IPS-18c (cell line): ENCODE data around the gene IRF1.
"Not testable (repeated sequence)": the region's sequence is repeated elsewhere in the genome, so short reads cannot be mapped to it uniquely, and the experiment has no call there.

Experiments used
- H3K4me3 ChIP-seq: 2 replicates; pipeline ENCODE4 v1.7.0; 2013; ENCODE audit warnings: low read depth, mild to moderate bottlenecking, low read length, moderate library complexity; ENCODE audit not compliant: insufficient read depth
- H3K9me3 ChIP-seq: one replicate; pipeline ENCODE4 v1.6.1; 2013; ENCODE audit warnings: mild to moderate bottlenecking, low read length, moderate library complexity; ENCODE audit not compliant: control insufficient read depth, insufficient read depth

IRF1 gene

DNA sequence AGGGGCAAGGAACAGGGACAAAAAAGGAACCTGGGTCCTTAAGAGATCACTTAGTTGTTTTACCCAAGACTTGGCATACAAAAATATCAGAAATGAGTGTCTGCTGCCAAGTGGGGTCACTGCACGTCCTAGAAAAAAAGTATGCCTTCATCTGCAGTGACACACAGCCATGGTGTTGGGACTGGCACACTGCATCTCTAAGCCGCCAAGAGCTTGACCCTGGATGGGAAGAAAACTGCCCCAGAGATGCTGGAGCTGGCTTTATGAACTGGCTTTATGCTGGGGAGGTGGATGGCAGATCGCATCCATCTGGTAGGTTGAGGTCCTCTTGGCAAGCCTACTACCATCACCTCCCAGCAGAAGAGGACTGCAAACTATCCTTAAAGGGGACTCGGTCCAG, 51.7 kb downstream of the IRF1 start:
- no peak overlapping the region for H3K4me3 ChIP-seq
- no peaks in the 10 kb centered on the region for H3K9me3 ChIP-seq

DNA sequence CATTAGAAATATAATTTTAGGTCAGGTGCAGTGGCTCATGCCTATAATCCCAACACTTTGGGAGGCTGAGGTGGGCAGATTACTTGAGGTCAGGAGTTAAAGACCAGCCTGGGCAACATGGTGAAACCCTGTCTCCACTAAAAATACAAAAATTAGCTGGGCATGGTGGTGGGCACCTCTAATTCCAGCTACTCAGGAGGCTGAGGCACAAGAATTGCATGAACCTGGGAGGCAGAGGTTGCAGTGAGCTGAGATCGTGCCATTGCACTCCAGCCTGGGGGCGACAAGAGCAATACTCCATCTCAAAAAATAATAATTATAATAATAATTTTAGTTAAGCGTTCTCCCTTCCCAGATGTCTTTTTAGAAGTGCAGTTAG, 52.3 kb downstream of the IRF1 start:
- not testable (repeated sequence) for H3K9me3 ChIP-seq, H3K4me3 ChIP-seq

DNA sequence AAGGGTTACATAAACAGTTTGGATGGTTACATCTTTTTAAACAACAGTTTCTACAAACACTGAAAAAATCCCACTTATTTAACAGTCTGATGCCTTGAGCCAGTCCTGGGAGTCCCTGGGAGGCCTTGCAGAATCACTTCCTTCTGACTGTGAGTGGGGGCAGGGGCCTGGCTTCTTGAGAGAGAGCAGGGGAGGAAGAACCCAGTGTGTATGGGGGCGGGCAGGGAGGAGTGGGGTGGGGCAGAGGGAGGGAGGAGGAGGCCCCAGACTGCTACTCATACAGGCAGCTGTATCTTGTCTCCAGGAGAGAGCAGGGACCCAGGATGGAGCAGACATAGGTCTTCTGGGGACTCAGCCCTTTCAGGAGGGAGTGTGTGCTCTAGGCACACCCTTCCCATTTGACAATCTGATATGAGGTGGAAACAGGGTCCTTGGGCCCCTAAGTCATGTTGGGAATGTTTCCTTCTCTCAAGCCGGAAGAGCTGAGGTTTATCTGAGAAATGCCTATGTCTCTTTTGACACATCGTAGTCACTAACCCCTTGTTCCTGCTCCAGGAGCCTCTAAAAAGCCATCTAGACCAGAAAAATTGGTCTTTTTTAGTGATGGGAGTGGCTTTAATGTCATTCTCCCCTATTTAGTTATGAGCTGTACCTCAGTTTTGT, 52.8 kb downstream of the IRF1 start:
- no peaks in the 10 kb centered on the region for H3K9me3 ChIP-seq
- no peak overlapping the region for H3K4me3 ChIP-seq

DNA sequence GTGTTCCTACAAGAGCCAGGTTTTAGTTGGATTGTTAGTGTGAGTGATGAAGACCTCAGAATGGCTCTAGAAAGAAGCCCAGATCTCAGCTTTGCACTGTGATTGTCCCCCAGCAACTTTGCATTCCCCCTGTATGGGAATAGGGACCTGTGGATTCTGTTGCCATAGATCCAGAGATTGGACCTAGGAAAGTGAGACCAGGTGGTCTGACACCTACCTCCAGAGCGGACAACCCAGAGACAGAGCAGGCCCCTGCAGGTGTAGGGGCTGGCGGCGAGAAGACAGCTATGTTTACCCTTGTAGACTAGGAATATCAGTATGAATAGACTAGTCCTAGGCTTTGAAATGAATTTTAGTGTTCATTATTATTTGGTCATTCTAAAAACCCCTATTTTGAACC, 53.6 kb downstream of the IRF1 start:
- Histone ChIP-seq H3K9me3 (no peaks in the 10 kb centered on the region), H3K4me3 (no peak overlapping the region)

DNA sequence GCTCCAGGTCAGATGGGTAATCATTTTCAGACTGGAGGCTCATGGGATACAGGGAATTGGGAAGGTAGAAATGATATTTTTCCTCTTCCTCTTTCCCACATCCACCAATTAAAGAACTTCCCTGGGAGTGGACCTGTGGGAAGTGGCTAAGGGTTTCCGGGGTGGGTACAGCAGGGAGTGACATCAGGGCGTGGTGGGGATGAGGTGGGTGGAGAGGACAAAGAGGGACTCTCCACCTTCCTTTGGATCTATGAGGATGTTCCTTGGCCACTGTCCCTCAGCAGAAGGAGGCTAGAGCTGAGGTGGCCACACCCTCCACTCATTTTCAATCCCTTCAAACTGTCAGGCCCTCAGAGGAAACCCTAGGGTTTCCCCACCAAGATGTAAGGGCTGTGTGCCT, 54.7 kb downstream of the IRF1 start:
- Histone ChIP-seq H3K4me3 (no peak overlapping the region), H3K9me3 (no peaks in the 10 kb centered on the region)

DNA sequence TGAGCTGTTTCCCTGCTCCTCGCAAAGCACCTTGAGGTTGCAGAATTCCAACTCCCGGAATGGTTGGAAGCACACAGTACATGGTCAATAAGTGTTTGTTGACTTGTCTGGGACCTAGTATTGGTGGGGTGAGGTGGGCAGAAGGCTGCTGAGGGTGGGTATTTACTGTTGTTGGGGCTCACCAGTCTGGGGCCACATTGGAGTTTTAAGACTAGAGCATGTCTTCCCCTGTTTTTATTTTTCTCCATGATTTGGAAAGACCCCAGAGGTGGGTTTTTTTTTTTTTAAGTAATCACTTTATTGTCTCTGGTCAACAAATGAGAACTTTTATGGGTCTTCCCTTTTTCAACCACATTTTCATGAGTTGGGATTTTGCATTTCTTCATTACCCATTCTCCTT, 55.1 kb downstream of the IRF1 start:
- H3K4me3 ChIP-seq: no peak overlapping the region
- no peaks in the 10 kb centered on the region for H3K9me3 ChIP-seq

DNA sequence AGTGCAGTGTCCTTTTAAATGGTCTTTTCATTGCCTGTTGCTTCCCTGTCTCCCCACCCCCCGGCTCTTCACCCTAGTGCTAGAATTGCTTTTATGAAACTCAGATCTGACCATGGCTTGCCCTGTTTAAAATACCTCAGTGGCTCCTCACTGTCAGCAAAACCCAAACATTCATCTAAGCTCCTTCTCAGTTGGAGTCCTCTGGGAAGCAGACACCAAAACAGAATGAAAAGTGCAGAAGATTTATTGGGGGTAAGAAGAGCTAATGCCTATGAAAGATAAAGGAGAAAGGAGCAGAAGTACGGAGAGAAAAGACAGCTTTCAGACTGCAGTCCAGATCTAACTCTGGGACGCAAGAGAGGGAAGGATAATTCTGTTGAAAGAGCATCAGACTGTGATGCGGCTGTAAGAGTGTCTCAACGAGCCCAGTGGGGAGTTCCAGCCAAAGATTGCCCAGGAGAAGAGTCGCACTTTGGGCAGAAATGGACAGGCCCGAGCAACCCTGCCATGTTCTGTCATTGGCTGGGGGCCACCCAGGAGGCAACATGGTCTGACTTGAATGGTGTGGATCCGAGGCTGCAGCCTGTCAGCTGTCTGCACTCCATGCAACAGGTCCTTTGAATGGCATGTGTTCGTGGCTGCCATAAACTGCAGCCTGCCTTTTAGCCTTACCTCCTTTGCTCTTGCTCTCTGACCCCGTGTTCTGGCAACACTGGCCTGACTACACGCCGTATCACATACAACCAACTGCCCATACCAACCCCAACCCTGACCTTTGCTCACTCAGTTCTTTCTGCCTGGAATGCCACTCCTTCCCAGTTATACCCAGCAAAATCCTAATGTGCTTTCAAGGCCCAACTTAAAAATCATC, 55.9 kb downstream of the IRF1 start:
- no peaks in the 10 kb centered on the region for H3K9me3 ChIP-seq
- no peak overlapping the region for H3K4me3 ChIP-seq

DNA sequence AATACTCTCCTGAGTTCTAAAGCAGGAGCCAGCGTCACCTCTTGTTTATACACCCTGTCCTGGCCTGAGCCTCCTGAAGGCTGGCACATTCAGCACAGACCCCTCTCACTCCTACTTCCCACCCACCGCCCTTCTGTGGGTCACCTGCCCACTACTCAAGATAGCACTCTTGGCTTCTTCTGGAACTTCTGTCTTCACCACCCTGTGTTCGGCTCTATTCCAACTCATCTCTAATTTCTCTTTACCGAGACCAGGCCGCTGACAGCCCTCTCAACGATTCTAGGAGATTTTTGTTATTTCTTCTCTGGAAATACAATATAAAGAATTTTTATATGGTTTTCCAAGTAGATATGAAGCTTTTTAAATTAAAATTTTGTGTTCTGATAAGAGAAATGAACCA, 57.4 kb downstream of the IRF1 start:
- Histone ChIP-seq H3K9me3 (no peaks in the 10 kb centered on the region), H3K4me3 (no peak overlapping the region)

DNA sequence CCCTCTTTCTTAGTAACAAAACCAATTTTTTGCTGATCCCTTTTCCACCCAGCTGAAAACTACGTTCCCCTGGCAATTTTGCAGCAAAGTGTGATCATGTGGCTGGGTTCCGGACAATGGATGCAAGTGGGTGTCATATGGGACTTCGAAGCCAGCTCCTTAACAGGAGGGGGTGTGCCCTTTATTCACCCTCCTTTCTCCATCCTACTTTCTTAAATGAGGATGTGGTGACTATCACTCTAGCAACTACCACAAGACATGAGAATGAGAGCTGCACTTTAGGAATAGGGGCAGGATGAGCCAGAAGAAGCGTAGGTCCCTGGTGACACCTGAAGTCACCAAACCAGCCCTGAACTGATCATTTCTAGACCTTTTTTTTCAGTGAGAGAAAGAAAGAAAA, 58.9 kb downstream of the IRF1 start:
- no peaks in the 10 kb centered on the region for H3K9me3 ChIP-seq
- H3K4me3 ChIP-seq: no peak overlapping the region
